GM19397 (cell line): ENCODE data around the gene NME9.

Experiments used
- ATAC-seq: cut with Tn5 transposase; IDR thresholded peaks from one replicate; pipeline ENCODE4 v1.9.1; 2021; ENCODE audit warnings: mild to moderate bottlenecking, moderate library complexity; ENCODE audit not compliant: unreplicated experiment

Gene NME9

DNA sequence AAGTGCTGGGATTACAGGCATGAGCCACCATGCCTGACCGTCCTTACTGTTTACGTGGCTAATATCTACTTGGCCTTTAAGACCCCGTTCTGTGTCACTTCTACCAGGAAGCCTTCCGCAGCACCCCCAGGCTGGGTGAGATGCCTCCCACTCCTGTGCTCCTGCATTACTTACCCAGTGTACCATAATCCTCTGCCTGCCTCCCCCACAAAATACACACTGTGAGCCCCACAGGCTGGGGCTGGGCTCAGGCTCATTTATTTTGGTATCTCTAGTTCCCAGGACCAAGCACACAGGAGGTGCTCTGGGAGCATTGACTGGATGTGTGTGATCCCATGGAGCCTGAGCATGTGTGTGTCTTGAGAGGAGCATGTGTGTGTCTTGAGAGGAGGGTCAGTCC lies 33.7 kb upstream of the NME9 start:
- ATAC-seq = no peak

DNA sequence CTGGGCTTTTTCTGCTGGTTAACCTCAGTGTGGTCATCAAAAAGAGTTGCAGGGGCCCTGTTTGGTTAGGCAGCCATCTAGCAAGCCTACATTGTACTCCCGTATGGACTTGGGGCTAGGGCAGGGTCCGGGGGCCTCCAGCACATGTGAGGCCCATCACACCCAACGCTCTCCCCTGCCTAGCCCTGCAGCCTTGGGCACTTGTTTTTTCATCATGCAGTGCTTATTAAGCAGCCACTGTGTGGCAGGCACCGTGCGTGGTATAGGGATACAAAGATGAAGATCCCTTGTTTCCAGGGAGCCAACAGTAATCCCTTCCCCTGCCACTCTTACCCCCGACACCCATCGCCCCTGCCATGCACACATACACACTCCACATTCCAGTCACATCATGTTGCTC lies 32.9 kb upstream of the NME9 start:
- ATAC-seq = no peak

GRCh38 chr3:138361561-138361971 lies 31.9 kb upstream of the NME9 start:
- no peak for ATAC-seq

- no peak for ATAC-seq
Measured at GRCh38 chr3:138360869-138361525, 31.3 kb upstream of the NME9 start.

DNA sequence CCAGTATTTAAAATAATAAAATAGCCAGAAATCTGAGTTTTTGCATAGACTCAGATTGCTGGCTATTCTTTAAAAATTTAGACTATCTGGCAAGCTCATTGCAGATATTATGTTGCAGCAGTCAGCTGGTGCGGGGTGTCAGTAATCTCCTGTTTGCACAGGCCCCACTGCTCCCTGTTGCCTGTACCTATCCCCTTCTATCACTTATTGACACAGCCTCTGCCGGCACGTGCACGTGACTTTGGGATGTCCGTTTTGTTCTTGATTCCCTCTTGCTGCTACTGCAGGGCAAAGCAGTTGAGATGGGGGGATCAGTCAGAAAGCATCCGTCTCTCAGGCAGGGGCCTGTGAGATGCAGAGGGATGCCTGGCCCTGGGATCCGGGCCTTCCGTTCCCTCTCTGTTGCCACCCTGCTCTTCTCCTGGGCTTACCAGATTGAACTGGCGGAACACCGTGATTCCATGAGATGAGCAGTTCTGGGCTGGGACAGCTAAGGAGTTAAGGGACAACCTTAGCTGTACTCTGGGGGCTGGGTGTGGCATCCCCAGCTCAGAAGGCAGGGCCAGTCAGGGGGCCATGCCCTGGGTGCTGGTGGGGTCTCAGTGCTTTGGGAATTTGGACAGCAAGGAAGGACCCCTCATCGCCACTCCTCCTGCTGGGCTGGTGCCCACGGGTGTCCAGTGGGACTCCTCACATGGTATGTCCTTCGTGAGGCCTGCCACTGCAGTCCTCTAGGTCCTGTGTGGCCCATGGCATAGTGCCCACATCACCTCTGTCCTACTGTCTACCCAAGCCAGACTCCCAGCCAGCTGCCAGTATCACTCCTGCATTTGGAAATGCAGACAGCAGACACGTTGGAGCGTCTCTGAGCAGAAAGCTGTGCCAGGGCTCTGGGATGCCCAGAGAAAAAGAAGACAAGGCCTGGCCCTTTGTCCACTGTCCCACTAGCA lies 30.5 kb upstream of the NME9 start:
- no peak for ATAC-seq

- no peak for ATAC-seq
Measured at GRCh38 chr3:138359148-138359918, 29.7 kb upstream of the NME9 start.

- ATAC-seq = no peak
Measured at GRCh38 chr3:138356730-138357405, 27.2 kb upstream of the NME9 start.

GRCh38 chr3:138355071-138355470 lies 25.4 kb upstream of the NME9 start:
- no peak for ATAC-seq

- ATAC-seq = no peak
Measured at GRCh38 chr3:138354376-138354775, 24.7 kb upstream of the NME9 start.

DNA sequence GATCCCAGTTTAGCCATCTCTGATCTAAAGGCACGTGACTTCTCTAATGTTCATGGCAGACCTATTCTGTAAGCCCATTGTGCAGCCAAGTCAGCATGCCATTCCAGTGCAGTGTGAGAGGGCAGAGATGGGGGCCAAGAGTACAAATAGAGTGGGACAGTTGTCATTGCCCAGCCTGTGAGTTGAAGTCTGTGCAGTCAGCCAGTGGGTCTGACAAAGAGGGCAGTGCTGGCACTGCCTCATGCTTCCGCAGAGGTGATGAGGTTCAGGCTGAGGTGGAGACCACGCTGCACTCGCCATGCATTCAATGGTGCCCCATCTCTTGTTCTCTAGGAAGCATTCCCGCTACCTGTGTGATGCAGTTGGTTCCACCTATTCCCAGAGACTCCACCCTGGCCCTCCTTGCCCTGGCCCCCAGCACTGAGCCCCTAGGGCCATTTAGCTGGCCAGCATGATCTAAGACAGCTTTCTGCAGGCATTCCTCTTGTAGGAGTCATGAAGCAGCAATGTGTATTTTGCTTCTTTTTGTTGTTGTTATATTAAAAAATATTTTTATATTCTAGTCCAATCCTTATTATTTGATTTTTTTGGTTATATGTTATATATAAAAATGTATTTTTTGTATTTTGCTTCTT lies 22.4 kb upstream of the NME9 start:
- ATAC-seq = no peak

GRCh38 chr3:138351151-138351550 lies 21.5 kb upstream of the NME9 start:
- ATAC-seq = no peak

DNA sequence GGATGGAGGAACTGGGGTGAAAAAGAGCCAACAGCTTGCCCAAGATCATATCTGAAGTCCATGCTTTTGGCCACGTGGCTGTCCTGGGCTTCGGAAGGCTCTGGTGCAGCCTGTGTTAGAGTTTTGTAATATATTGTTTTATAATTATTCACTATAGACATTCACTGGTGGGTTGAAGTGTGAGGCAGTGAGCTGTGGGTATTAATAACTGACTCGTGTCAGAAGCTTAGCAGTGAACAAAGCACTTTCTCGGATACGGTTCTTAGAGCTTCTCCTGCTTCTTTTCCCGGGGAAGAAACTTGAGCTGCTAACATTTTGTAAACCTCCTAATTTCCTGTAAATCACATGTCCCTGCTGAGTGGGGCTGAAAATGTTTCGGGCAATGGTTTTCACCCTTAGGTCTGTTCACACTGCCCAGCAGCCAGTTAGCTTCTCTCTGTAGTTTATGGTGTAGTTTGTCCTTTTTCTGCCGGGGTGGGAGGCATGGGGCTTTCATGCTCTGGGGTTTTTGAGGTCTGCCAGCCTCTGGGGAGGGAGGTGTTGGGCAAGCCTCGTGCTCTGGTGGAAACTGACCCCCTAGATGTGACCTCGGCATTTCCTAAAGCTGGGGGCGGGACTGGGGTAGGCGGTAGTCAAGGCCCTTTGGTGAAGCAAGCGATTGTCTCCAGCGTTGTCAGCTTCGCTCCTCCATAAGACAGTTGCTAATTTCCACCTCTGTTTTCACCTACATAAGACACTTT lies 20.4 kb upstream of the NME9 start:
- ATAC-seq = no peak

DNA sequence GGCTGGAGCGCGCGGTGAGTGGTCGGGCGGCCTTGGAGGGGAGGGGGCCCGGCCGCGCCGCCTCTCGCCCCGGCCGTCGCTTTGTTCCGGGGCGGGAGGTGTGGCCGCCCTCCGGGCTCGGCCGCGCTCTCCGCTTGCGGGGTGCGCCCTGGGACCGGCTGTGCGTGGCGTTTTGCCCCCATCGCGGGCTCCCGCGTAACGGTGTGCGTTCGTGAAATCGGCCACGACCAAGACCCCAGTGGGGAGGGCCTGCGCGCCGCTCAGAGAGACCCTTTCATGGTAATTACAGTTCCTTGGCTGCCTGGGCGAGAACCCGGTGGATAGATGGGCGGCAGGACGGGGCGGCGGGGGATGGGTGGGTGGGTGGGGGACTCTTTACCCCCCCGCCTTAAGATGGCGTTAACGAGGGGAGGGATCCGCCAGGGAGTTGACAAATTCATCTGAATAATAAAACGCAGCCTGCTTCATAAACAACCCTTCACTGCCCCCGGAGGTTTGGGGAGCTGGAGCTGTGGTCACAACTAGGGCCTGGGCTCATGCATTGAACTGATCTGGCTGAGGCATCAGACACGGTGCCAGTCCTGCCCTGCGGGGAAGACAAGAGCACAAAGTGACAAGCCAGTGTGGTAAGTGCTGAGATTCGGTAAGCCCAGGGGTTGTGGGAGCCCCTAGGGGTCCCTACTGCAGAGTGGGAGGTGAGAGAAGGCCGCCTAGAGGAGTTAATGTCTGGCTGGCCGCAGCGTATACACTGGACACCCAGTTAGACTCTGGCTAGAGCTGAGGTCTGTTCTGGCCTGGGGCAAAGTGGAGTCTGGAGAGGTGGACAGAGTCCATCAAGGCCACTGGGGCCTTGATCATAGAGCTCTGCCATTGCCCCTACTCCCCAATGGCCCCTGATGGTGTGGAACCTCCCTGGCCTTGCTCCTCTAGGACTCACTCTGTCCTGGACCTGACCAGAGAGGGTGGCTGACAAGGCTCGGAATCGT lies 19.4 kb upstream of the NME9 start:
- ATAC-seq = no peak

- ATAC-seq = no peak
Measured at GRCh38 chr3:138347960-138348753, 18.5 kb upstream of the NME9 start, which contains the start of gene MRAS. Gene MRAS (plus strand): TSS chr3:138348579. CDS start chr3:138372884, 24,305 bp downstream.

DNA sequence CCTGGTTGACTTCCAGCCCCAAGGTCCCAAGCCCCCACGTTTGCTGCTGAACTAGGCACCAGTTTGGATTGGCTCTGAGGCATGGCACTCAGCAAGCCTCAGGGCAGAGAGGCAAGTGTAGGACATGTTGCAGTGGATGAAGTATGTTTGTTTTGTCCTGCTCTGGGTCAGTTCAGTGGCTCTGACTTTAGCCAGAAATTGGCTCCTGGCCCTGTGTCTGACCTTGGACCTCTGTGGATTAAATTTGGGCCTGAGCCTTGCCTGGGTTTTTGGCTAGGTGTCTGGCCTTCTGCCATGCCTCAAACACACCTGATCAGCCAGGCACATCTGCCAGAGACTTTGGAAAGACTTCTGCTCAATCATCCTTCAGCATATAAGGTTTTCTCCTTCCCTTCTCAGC lies 15.1 kb upstream of the NME9 start:
- ATAC-seq = no peak

DNA sequence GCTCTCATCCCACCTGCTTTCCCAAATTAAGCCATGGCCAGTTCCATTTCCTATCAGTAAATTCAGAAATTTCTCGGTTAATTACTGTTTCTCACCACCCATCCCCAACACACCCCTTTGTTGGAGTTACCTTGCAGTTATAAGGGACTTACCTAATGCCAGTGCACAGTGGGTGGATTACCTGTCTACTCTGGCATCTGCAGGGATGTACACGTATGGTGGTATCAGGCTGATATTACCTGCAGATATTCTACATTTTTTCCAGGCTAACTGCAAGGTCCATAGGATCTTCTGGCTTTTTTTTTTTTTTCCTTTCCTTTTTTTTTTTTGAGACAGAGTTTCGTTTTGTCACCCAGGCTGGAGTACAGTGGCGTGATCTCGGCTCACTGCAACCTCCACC lies 10.9 kb upstream of the NME9 start:
- no peak for ATAC-seq

GRCh38 chr3:138338811-138339210 lies 9.2 kb upstream of the NME9 start:
- no peak for ATAC-seq

- ATAC-seq = no peak
Measured at GRCh38 chr3:138338244-138338643, 8.6 kb upstream of the NME9 start.
